Pancreas (tissue), 10 donors: ENCODE results near the gene FBN3. TPM values are rescaled to one million over a fixed set of nuclear protein-coding genes. Genes with fewer than 3 reads are reported as not detected.
"Not testable (repeated sequence)": the region's sequence is repeated elsewhere in the genome, so short reads cannot be mapped to it uniquely, and the experiment has no call there.

ENCODE experiments used
- ATAC-seq, 4 donors: fragments of 200-7000 bp; cut with Tn5 transposase; one replicate each; pipeline versions ENCODE4 v1.8.0 to v1.9.1; 2020; ENCODE audit warnings: mild to moderate bottlenecking in 4 of 4, moderate library complexity in 4 of 4
- DNase-seq, 6 donors: peaks; one replicate each; pipeline ENCODE4 v3.0.0-alpha.2; 2020
- FAIRE-seq: peaks from 2 replicates; lab custom pipeline; 2012; peaks lifted over from hg19 to GRCh38; lab: Jason Lieb, UNC
- H3K27ac ChIP-seq, 4 donors: fragments of 200-600 bp; sonication (generic); 1 replicate in 3 of 4; 2 replicates in 1 of 4; pipeline versions ENCODE4 v1.5.0 to v1.8.0; 2020
- H3K27me3 ChIP-seq, 4 donors: fragments of 200-600 bp; one replicate each; pipeline ENCODE4 v1.8.0; 2021
- H3K36me3 ChIP-seq, 3 donors: fragments of 200-600 bp; sonication (generic) in 1 of 3; one replicate each; pipeline versions ENCODE4 v1.5.0 to v1.8.0; 2020 to 2021
- H3K4me1 ChIP-seq, 3 donors: fragments of 200-600 bp; one replicate each; pipeline ENCODE4 v1.8.0; 2021
- H3K4me3 ChIP-seq, 4 donors: fragments of 200-600 bp; sonication (generic) in 2 of 4; one replicate each; pipeline versions ENCODE4 v1.5.0 to v1.8.0; 2020 to 2021
- H3K9me3 ChIP-seq, 4 donors: fragments of 200-600 bp; one replicate each; pipeline ENCODE4 v1.8.0; 2021
- CTCF ChIP-seq, 4 donors: fragments of 200-600 bp; sonication (generic) in 3 of 4; IDR thresholded peaks; one replicate each; pipeline versions ENCODE4 v1.5.0 to v1.8.0; 2021; ENCODE audit warnings: antibody characterized with exemption in 4 of 4
- whole genome bisulfite sequencing, 2 donors: extraction: QIAGEN DNeasy Blood & Tissue Kit; methylation state at CpG; one replicate each; pipeline ENCODE4 v1.1.7; 2013; 5-methylcytosine and 5-hydroxymethylcytosine counted together
- intact Hi-C, 3 donors: fragments of 100-400 bp; cut with DNase I; formaldehyde crosslinking; loops; one replicate each; pipeline versions ENCODE4 v1.11.1 to v1.14.2; 2022
- polyA plus RNA-seq, 2 donors: library from polyadenylated mRNA; stranded (reverse); fragments of 200-250 nt; gene quantifications; one replicate each; pipeline ENCODE4 v1.2.3, GENCODE V29; 2013
- total RNA-seq, 6 donors: library from RNA; stranded (reverse); fragmentation: NEBNext Ultra II Directional in 4 of 6; extraction: Animal tissue kit (Norgen Biotek cat#: 25700) in 4 of 6; gene quantifications; one replicate each; pipeline versions ENCODE4 v1.2.1 to v1.2.4, GENCODE V29; 2021 to 2023
- donor health status: healthy with polysubstance abuse.
- donor health status: DM: no; HTN: no; CAD: no; lungs with moderate emphysema.
- donor health status: DM: no; HTN: no; CAD: no.
- donor health status: control.
- donor health status: control.
- donor health status: Bipolar disorder and iron deficiency.
- donor health status: DM: yes; HTN: yes; CAD: no.
- donor health status: DM: no; HTN: no; CAD: no.
- donor health status: DM: no; HTN: no; CAD: no.
- donor health status: DM: yes; HTN: yes; CAD: no.

FBN3 gene
- total and polyA plus RNA-seq, 8 donors, result under 0.01 to 0.20 (median 0.03) TPM; not detected in 2

DNA sequence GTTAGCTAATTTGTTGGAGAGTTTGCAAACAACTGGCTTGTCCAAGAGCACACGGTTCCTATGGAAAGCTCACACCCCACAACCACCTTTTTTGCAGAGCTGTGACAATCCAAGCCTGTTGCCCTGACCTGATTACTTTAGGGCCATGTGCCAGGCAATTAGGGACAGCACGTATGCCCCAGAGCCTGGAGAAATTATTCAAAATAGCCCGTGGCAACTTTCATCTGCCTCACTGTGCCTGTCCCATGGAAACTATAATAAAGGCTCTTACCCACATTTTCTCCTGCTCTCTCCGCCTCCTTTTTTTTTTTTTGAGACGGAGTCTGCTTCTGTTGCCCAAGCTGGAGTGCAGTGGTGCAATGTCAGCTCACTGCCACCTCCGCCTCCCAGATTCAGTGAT, 18.6 kb upstream of the FBN3 start:
- no peaks in the 10 kb centered on the region for H3K9me3 ChIP-seq
- FAIRE-seq (no peak), DNase-seq (no peak), ATAC-seq (peak in 3 of 4 donors; percentile 32 to 38 (median 34))
- no peak for TF ChIP-seq CTCF (IDR thresholded peaks at IDR 0.05)
- peaks cover 0 to 4% (median 0%) of the 10 kb centered on the region in 3 donors for H3K4me1 ChIP-seq
- no peaks in the 10 kb centered on the region for H3K27me3 ChIP-seq
- H3K27ac ChIP-seq, result no peak overlapping the region
- intact Hi-C loops, result no loop called here
- 48 to 53% methylated on average over 6 of the region's 6 CpGs for WGBS, 2 donors
- H3K36me3 ChIP-seq, result no peaks in the 10 kb centered on the region
- no peak overlapping the region for H3K4me3 ChIP-seq

GRCh38 chr19:8163759-8164158, 14.4 kb upstream of the FBN3 start:
- FAIRE-seq (no peak), DNase-seq (no peak), ATAC-seq (no peak)
- WGBS, 2 donors, result 74 to 83% methylated on average over 7 of the region's 7 CpGs
- no peaks in the 10 kb centered on the region for H3K36me3 ChIP-seq
- intact Hi-C loops, result loop anchor here in 1 of 3 donors (5.0 kb wide), 1 partner anchor 89 kb away; no protein-coding TSS in a partner anchor
- peaks cover 0 to 4% (median 0%) of the 10 kb centered on the region in 3 donors for H3K4me1 ChIP-seq
- no peak overlapping the region for H3K4me3 ChIP-seq
- H3K27ac ChIP-seq, result no peak overlapping the region
- H3K9me3 ChIP-seq, result no peaks in the 10 kb centered on the region
- no peaks in the 10 kb centered on the region for H3K27me3 ChIP-seq
- TF ChIP-seq CTCF (IDR thresholded peaks at IDR 0.05), result no peak

DNA sequence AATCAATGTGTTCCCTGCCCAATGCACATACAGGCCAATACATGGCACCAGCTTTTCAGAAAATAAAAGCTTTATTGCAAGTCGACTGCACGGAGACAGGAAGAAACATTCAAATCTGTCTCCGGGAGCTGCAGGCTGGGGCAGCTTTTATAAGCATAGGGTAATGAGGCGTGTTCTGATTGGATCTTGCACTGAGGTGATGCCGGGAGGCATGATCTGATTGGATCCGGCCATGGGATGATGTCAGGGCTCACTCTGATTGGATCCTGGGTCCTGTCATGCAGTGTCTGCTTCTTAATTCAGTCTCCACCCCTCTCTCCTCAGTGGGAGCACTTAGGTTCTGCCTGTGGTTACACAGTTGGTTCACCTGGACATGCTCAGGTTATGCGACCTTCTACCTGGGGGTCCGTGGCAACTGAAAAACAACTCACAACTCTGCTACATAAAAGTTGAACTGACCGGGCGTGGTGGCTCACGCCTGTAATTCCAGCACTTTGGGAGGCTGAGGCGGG, 11.8 kb upstream of the FBN3 start:
- Histone ChIP-seq H3K36me3 (no peaks in the 10 kb centered on the region), H3K4me3 (no peak overlapping the region), H3K9me3 (no peaks in the 10 kb centered on the region), H3K4me1 (no peaks in the 10 kb centered on the region), H3K27ac (no peak overlapping the region), H3K27me3 (no peaks in the 10 kb centered on the region)
- FAIRE-seq (no peak), DNase-seq (peak in 3 of 6 donors; percentile 45 to 60 (median 58)), ATAC-seq (peak; percentile 59 to 79 (median 76))
- no peak for TF ChIP-seq CTCF (IDR thresholded peaks at IDR 0.05)
- intact Hi-C loops, result loop anchor here in 1 of 3 donors (5.0 kb wide), 1 partner anchor 91 kb away; no protein-coding TSS in a partner anchor
- WGBS, 2 donors, result 54% methylated on average over 12 of the region's 12 CpGs

DNA sequence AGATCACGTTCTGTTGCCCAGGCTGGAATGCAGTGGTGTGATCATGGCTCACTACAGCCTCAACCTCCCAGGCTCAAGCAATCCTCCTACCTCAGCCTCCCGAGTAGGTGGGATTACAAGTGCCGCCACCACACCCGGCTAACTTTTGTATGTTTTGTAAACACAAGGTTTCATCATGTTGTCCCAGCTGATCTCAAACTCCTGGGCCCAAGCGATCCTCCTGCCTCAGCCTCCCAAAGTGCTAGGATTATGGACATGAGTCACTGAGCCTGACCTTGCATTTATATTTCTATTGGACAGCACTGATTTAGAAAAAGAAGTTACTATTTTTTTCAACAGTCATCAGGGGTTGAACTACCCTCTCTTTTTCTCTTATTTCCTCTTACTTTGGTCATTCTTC, 9.9 kb upstream of the FBN3 start:
- intact Hi-C loops, result loop anchor here in 2 of 3 donors (5.0 to 10.0 kb wide), 2 partner anchors 93 to 95 kb away; no protein-coding TSS in a partner anchor
- not testable (repeated sequence) for H3K9me3 ChIP-seq, ATAC-seq, H3K27ac ChIP-seq, H3K4me3 ChIP-seq, H3K4me1 ChIP-seq, DNase-seq, FAIRE-seq, H3K27me3 ChIP-seq, H3K36me3 ChIP-seq
- WGBS, 2 donors, result 73% methylated on average over 5 of the region's 5 CpGs

- intact Hi-C loops, result loop anchor here in 2 of 3 donors (5.0 to 10.0 kb wide), 2 partner anchors 94 to 96 kb away; no protein-coding TSS in a partner anchor
- no peaks in the 10 kb centered on the region for H3K27me3 ChIP-seq
- 39 to 43% methylated on average over 14 of the region's 14 CpGs for WGBS, 2 donors
- H3K4me3 ChIP-seq, result no peak overlapping the region
- no peaks in the 10 kb centered on the region for H3K36me3 ChIP-seq
- ATAC-seq, result peak; percentile 62 to 80 (median 78)
- FAIRE-seq, result no peak
- H3K4me1 ChIP-seq, result peaks cover 7 to 8% (median 7%) of the 10 kb centered on the region in 3 donors
- no peaks in the 10 kb centered on the region for H3K9me3 ChIP-seq
- H3K27ac ChIP-seq, result no peak overlapping the region
- DNase-seq, result peak in 4 of 6 donors; percentile 40 to 67 (median 64)
- peak; percentile 59 to 77 (median 64) for TF ChIP-seq CTCF (IDR thresholded peaks at IDR 0.05)
Measured at GRCh38 chr19:8158411-8159074, 9.2 kb upstream of the FBN3 start.
